GM18502 (cell line): Measurements from ENCODE around the gene CDC27.
"Not testable (repeated sequence)": the region's sequence is repeated elsewhere in the genome, so short reads cannot be mapped to it uniquely, and the experiment has no call there.

Source experiments
- ATAC-seq: cut with Tn5 transposase; IDR thresholded peaks from one replicate; pipeline ENCODE4 v1.9.1; 2021; ENCODE audit warnings: mild to moderate bottlenecking; ENCODE audit not compliant: unreplicated experiment, poor library complexity

CDC27 gene, protein sequence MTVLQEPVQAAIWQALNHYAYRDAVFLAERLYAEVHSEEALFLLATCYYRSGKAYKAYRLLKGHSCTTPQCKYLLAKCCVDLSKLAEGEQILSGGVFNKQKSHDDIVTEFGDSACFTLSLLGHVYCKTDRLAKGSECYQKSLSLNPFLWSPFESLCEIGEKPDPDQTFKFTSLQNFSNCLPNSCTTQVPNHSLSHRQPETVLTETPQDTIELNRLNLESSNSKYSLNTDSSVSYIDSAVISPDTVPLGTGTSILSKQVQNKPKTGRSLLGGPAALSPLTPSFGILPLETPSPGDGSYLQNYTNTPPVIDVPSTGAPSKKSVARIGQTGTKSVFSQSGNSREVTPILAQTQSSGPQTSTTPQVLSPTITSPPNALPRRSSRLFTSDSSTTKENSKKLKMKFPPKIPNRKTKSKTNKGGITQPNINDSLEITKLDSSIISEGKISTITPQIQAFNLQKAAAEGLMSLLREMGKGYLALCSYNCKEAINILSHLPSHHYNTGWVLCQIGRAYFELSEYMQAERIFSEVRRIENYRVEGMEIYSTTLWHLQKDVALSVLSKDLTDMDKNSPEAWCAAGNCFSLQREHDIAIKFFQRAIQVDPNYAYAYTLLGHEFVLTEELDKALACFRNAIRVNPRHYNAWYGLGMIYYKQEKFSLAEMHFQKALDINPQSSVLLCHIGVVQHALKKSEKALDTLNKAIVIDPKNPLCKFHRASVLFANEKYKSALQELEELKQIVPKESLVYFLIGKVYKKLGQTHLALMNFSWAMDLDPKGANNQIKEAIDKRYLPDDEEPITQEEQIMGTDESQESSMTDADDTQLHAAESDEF

DNA sequence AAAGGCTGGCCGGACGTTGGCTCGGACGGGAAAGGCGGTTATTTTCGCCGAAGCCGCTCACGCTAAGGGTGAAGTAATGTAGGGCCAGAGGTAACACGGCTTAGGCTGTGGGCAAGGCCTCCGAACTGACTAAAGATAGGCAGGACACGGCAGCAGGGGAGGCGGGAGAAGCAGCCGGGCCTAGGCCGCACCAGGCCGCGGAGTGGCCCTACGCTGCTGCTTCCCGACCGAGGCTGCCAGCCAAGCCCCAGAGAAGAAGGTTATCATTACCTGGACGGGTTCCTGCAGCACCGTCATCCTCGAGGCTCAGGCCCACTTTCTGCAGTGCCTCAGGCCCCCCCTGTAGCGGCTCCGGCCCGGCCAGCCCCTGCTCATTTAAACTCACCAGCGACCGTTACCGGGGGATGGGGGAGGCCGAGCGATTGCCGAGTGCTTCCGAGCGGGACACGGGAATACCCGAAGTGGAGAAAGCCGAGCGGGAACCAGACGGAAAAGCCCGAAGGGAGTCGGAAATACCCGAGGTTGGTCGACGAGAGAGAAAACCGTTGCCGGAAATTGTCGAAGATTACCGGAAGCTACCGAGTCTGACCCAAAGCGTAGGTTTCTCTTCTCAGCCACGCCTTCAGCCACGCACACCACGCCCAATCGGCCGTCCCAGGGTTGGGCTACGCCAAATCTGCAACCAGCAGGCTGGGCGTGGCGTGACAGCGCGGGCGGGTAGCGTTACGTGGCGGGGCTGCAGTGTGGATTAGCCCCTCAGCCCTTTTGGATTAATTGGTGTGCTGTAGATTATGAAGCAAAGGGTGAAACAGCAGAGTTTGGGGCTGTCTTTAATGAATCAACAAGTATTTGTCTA is at the start of gene CDC27:
CDC27 (minus strand) TSS at position 420 of the 856 bp plus-strand sequence; CDS start at position 297, 123 bp downstream.
- peak; percentile 89 for ATAC-seq

GRCh38 chr17:47238321-47239010 is 49.4 kb upstream of the CDC27 start:
- no peak for ATAC-seq

GRCh38 chr17:47237841-47238240 is 48.7 kb upstream of the CDC27 start:
- no peak for ATAC-seq

- no peak for ATAC-seq
These were observed 46.8 kb upstream of the CDC27 start for GRCh38 chr17:47235923-47236322.

DNA sequence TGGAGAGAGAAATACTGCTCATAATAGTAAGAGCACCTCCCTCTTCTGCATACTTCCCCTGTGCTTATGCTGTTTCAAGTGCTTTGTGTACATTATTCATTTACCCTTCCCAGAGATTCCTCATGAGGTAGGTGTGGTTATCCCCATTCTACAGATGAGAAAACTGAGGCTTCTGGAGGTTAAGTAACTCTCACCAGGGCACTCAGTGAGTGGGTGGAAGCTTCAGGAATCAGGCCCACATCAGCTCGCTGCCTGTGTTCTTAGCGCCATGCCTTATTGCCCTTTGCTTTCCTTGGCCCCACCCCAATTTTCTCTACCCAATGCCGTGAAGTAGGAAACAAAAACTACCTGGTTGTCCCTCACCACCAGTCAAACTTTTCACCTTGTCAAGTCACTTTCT is 46.4 kb upstream of the CDC27 start:
- ATAC-seq: no peak

DNA sequence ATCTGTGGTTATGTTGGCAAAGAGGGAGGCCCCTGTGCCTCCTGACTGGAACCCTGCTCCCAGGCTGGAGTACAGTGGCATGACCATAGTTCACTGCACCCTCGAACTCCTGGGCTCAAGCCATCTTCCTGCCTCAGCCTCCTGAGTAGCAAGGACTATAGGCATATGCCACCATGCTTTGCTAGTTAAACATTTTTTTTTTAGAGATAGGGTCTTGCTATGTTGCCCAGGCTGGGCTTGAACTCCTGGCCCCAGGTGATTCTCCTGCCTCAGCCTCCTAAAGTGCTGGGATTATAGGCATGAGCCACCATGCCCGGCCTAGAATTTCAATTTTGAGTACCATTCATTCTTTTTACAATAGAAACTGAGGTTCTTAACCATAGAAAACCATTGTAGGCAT is 43.4 kb upstream of the CDC27 start:
- no peak for ATAC-seq

DNA sequence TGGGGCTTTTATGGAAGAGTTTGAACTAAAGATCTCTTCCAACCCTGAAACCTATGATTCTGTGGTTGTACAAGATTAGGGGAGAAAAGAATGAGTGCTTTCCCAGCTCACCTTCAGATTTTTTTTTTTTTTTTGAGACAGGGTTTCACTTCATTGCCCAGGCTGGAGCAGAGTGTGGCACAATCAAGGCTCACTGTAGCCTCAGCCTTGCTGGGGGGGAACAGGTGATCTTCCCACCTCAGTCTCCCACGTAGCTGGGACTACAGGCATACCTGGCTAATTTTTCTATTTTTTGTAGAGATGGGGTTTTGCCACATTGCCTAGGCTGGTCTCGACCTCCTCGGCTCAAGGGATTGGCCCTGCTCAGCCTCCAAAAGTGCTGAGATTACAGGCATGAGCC is 42.8 kb upstream of the CDC27 start:
- ATAC-seq: no peak

DNA sequence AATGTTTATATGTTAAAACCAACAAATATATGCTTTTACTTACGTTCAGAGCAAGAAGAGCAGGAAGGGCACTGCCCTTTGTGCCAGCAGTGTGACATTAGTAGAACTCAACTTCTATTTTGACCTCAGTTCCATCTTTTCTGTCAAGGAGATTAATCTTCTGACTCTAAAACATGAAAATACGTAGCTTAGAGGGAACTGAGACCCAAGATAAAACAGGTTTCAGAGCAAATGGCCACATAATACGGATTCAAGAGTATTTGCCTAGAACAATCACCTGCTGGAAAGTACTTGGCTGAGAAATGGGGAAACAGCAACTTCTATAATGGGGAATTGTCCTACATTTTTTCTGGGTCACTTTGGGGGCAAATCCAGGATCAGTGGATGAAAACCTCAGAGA is 42.2 kb upstream of the CDC27 start:
- ATAC-seq: no peak

GRCh38 chr17:47230864-47231263 is 41.8 kb upstream of the CDC27 start:
- no peak for ATAC-seq

- ATAC-seq: no peak
These were observed 40.7 kb upstream of the CDC27 start for GRCh38 chr17:47229535-47230443.

DNA sequence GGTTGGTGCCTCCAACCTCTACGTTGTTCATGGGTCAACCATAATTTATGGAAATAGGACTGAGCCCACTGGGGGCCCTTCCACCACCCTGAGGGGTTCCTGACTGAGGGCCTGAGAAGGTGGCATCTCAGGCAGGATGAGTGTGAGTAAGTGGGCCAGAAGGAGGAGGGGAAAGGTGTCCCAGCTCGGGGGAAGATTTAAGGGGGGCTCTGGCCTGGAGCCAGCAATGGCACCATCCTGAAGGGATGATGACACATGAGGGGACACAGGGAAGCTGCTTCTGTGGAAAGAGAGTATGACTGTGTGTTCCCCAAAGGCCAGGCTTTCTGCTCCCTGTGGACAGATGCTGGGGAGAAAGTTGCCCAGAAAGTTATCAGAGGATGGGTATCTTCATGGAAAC is 38.8 kb upstream of the CDC27 start:
- no peak for ATAC-seq

DNA sequence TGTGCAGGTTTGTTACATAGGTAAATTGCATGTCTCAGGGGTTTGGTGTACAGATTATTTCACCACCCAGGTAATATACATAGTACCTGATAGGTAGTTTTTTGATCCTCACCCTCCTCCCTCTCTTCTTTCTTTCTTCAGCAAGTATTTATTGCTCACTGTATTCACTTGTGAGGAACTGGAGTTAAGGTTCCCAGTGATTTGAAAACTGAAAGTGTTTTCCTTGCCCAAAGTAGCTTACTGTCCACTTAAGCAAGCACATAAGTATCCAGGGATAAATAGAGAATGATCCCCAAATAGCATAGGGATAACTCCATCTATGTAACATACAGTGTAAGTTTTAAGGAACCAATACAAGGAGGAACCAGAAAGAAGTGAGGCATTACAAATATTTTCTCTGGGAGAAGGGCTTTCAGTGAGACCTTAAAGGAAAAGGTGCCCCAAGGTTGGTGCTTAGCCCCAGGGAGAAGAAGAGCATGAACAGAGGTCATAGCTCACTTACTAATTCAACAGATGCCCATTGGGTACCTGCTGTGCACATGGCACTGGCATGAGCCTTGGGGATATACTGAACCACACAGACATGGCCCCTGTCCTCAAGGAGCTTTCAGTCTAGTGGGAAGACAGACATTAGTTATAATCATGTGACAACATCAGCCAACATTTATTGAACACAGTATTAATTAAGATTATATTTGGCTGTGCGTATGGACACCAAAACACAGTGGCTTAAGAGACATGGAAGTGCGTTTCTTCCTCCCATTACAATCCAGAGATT is 37.0 kb upstream of the CDC27 start:
- no peak for ATAC-seq

DNA sequence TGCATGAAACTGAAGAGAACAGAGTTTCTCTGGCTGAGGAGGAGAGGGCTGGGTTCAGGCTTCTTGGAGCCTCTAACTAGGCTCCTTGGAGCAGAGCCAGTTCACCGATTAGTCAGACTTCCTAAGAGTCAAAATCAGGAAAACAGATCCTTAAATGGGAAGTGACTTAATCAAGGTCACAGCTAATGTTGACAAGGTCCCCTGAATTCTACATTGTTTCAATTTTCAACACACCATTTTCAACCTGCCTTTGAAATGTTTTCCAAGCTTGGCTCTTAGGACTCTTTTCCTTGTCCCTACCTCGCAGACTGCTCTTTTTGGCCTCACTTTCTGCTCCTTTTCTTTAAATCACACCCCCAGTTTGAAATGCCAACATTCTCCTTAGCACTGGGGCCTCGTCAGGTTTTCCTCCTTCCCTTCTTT is 36.4 kb upstream of the CDC27 start:
- no peak for ATAC-seq

DNA sequence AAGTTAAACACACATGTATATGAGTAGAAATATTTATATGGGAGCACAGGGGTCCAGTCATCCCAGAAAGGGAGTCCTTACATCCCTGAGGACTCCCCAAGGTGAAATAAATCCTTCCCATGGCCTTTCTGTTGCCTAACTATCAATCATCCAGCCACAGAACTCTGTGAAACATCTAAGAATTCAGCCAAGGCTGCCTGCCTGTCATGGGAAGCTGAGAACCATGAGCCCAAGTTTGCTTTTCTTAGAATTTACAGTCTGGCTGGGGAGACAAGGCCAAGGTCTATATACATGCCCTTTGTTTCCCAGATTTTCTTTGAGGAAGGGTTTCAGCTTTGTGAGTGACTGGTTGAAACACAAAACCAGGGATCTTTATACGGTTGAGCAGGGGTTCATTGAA is 35.9 kb upstream of the CDC27 start:
- ATAC-seq: no peak

DNA sequence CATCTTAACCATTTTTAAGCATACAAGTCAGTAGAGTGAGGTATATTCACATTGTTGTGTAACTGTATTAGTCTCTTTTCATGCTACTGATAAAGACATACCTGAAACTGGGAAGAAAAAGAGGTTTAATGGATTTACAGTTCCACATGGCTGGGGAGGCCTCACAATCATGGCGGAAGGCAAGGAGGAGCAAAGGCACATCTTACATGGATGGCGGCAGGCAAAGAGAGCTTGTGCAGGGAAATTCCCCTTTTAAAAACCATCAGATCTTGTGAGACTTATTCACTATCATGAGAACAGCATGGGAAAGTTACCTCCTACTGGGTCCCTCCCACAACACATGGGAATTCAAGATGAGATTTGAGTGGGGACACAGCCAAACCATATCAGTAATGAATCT is 35.0 kb upstream of the CDC27 start:
- not testable (repeated sequence) for ATAC-seq

- no peak for ATAC-seq
These were observed 34.4 kb upstream of the CDC27 start for GRCh38 chr17:47223460-47223859.

- no peak for ATAC-seq
These were observed 33.9 kb upstream of the CDC27 start for GRCh38 chr17:47223007-47223406.

DNA sequence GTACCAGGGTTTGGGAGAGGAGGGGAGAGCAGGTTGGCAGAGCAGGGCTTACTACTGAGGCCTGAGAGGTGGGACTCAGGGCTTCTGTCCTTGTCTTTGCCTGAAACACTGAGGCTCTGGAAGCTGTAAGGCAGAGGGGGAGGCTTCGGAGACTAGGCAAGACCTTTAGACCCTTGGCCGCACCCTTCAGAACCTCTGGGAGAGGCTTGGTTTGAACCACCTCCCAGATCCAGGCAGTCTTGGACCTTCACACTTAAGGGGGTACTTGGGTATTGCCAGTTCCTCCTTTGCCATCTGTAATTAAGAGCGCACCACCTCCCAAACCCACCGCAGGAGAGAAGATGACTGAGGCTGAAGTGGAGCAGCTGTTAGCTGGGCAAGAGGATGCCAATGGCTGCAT is 33.0 kb upstream of the CDC27 start:
- no peak for ATAC-seq
